Mammary microvascular endothelial cell (primary cell): ENCODE measurements around the gene CD300A. TPM values are rescaled to one million over a fixed set of nuclear protein-coding genes. Genes with fewer than 3 reads are reported as not detected.

Source experiments
- total RNA-seq: library from RNA; depleted of rRNA; stranded (reverse); fragments of >200 nt; gene quantifications from 2 replicates; pipeline ENCODE4 v1.2.3, GENCODE V29; 2015

CD300A gene
- total RNA-seq = not detected in 2 replicates

GRCh38 chr17:74466111-74466827 is at the start of gene CD300A:
CD300A (plus strand) TSS chr17:74466634; CDS start chr17:74466704, 70 bp downstream.

GRCh38 chr17:74431568-74432423 is 34.6 kb upstream of the CD300A start, which contains the start of gene GPRC5C:
GPRC5C (plus strand) TSS chr17:74432088; CDS start chr17:74439777, 7,689 bp downstream.

GRCh38 chr17:74531231-74531761 is 64.9 kb downstream of the CD300A start, which contains the start of gene CD300LB:
CD300LB (minus strand) TSS chr17:74531475; CDS start chr17:74531350, 125 bp downstream.

Other genes starting within 250 kb of the CD300A start
- gene DNAI2, start 192.4 kb upstream of the CD300A start, total RNA-seq = not detected in 2 replicates
- gene KIF19, start 140.4 kb upstream of the CD300A start, total RNA-seq = 4.9 and 5.0 TPM in 2 replicates
- gene BTBD17, start 104.8 kb upstream of the CD300A start, total RNA-seq = not detected in 2 replicates
- gene GPR142, start 99.1 kb upstream of the CD300A start, total RNA-seq = not detected in 2 replicates
- gene GPRC5C, start 34.5 kb upstream of the CD300A start, total RNA-seq = 0.30 TPM in 1 of 2 replicates, not detected in the other
- gene CD300LB, start 64.8 kb downstream of the CD300A start, total RNA-seq = not detected in 2 replicates
- not detected in 2 replicates for gene CD300C, start 79.5 kb downstream of the CD300A start, total RNA-seq
- gene CD300H, start 100.9 kb downstream of the CD300A start, total RNA-seq = not detected in 2 replicates
- gene CD300LD, start 125.6 kb downstream of the CD300A start, total RNA-seq = not detected in 2 replicates
- not detected in 2 replicates for gene CD300E, start 157.1 kb downstream of the CD300A start, total RNA-seq
- gene CD300LF, start 246.3 kb downstream of the CD300A start, total RNA-seq = not detected in 2 replicates